ENCODE data around the gene SLC2A9.

- TF ChIP-seq CTCF (IDR thresholded peaks at IDR 0.05) = no peak
- no peak for TF ChIP-seq POLR2AphosphoS5 (IDR thresholded peaks at IDR 0.05)
- no peak for TF ChIP-seq EP300 (IDR thresholded peaks at IDR 0.05)
- no peak for TF ChIP-seq POLR2A (IDR thresholded peaks at IDR 0.05; ENCODE audit: low read depth)
These were observed 15.6 kb upstream of the SLC2A9 start for GRCh38 chr4:10036807-10037342.
